ENCODE results near the gene R3HCC1L. TPM values are rescaled to one million over a fixed set of nuclear protein-coding genes. Genes with fewer than 3 reads are reported as not detected.

Gene R3HCC1L
- total and polyA plus RNA-seq, 10 of the 15 experiments (the other 5 are each of a cell fraction or from before 2014, with no cell fraction given) = 11.3 to 20.3 (median 15.3) TPM

DNA sequence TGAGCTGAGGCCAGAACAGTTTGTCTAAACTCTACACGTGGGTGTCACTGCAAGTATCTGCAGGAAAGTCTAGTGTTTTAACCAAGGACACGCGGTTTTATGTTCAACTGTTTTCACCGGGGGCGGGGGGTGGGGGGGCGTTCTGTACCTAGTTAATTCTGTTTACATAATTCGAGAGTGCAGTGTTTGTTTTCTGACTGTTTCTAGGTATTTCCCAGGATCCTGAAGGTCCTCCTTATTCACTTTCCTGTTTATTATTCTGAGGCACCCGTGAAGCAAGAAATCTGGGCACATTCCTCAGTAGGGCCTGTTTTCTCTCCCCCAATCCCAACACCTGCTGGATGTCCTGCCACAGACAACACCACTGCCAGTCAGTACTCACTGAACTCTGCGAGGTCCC, 125.9 kb downstream of the R3HCC1L start (continued):
- no peak for TF ChIP-seq ZNF384 (IDR thresholded peaks at IDR 0.05; ENCODE audit: borderline replicate concordance, low read depth, low read length)
- TF ChIP-seq, protein P1, sequence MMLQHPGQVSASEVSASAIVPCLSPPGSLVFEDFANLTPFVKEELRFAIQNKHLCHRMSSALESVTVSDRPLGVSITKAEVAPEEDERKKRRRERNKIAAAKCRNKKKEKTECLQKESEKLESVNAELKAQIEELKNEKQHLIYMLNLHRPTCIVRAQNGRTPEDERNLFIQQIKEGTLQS (IDR thresholded peaks at IDR 0.05; ENCODE audit: borderline replicate concordance, extremely low read depth, low read depth, low read length) = no peak
- no peak for TF ChIP-seq SUPT20H (IDR thresholded peaks at IDR 0.05; ENCODE audit: borderline replicate concordance, control insufficient read depth, low read depth, low read length)
- no peak for TF ChIP-seq KDM1A (IDR thresholded peaks at IDR 0.05; ENCODE audit: borderline replicate concordance)
- TF ChIP-seq TARDBP (IDR thresholded peaks at IDR 0.05; ENCODE audit: borderline replicate concordance) = no peak
- TF ChIP-seq MXI1 (IDR thresholded peaks at IDR 0.05; ENCODE audit: low read depth, low read length) = no peak
- TF ChIP-seq RELA (IDR thresholded peaks at IDR 0.05; ENCODE audit: borderline replicate concordance, partially characterized antibody) = no peak

DNA sequence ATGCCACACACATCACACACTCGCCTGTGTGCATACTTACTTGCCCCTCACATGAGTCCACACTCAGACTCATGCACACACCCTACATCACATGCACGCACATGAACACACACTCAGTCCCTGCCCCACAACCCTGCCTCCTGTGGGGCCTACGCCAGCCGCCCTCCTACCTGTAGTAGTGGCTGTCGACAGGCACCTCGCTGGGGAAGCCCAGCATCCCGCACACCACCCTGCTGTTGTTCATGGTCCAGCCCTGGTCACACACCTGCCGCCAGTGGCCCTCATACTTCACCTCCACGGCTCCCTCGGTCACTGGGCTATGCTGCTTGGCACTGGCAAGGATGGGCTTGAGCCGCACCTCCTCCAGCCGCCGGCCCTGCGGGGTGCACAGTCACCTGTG, 126.3 kb downstream of the R3HCC1L start:
- Histone ChIP-seq H3K9ac (ENCODE audit: control insufficient read depth, insufficient read depth, low read length) (no peak overlapping the region), H3K27ac (ENCODE audit: control insufficient read depth, insufficient read depth) (no peak overlapping the region), H3K27me3 (replicated peaks in 1 of 2; ENCODE audit: control insufficient read depth in 2 of 2, insufficient read depth in 2 of 2, low read length in 1 of 2) (no peaks in the 10 kb centered on the region), H4K20me1 (ENCODE audit: control insufficient read depth, insufficient read depth) (no peaks in the 10 kb centered on the region), H3K4me1 (ENCODE audit: control insufficient read depth, insufficient read depth, low read length) (no peaks in the 10 kb centered on the region), H3K4me2 (ENCODE audit: control insufficient read depth, insufficient read depth) (no peak overlapping the region), H3K36me3 (ENCODE audit: control insufficient read depth in 2 of 2, insufficient read depth in 2 of 2, low read length in 1 of 2) (peaks cover 0 to 5% of the 10 kb centered on the region in 2 experiments; a peak in 1 of 4 replicates), H3K79me2 (ENCODE audit: control insufficient read depth, insufficient read depth, low read length) (no peaks in the 10 kb centered on the region), H3K9me3 (replicated peaks; ENCODE audit: control insufficient read depth, insufficient read depth, low read length) (no peaks in the 10 kb centered on the region), H2AFZ (ENCODE audit: control insufficient read depth, low read depth, low read length) (no peak overlapping the region), H3K4me3 (no peak overlapping the region)
- ChIA-PET RAD21 (ENCODE audit: unreplicated experiment) (no interaction called here), POLR2A (no interaction called here), CTCF (no interaction called here), SMC1A (ENCODE audit: uncharacterized antibody, unreplicated experiment) (no interaction called here)
- intact Hi-C loops (cut with micrococcal nuclease; ENCODE audit: unreplicated experiment) = no loop called here
- FAIRE-seq (no peak), ATAC-seq (no peak), DNase-seq (ENCODE audit: low read depth, low spot score) (no peak)
- in situ Hi-C loops (cut with MboI) = no loop called here
- 77% methylated on average over 14 of the region's 14 CpGs for WGBS (ENCODE audit: insufficient coverage, insufficient replicate concordance, low lambda C conversion rate, missing lambda C conversion rate)
- no TSS peak for BruUV-seq (replicated peaks)
- no peak for TF ChIP-seq SUPT20H (IDR thresholded peaks at IDR 0.05; ENCODE audit: borderline replicate concordance, control insufficient read depth, low read depth, low read length)
- no peak for TF ChIP-seq POLR2AphosphoS5 (IDR thresholded peaks at IDR 0.05; ENCODE audit: low read length)
- no peak for TF ChIP-seq SUZ12 (IDR thresholded peaks at IDR 0.05; ENCODE audit: unreplicated experiment)
- TF ChIP-seq EGR1 (IDR thresholded peaks at IDR 0.05; ENCODE audit: borderline replicate concordance in 1 of 2, low read depth in 2 of 2, low read length in 2 of 2) = no peak
- TF ChIP-seq CREM (IDR thresholded peaks at IDR 0.05; ENCODE audit: low read depth) = no peak
- no peak for TF ChIP-seq ETV6 (conservative IDR thresholded peaks at IDR 0.05 in 1 of 2, IDR thresholded peaks at IDR 0.05 in 1 of 2; ENCODE audit: borderline replicate concordance in 1 of 2, low read depth in 1 of 2)
- TF ChIP-seq MXI1 (IDR thresholded peaks at IDR 0.05; ENCODE audit: low read depth, low read length) = no peak
- TF ChIP-seq, protein P2, sequence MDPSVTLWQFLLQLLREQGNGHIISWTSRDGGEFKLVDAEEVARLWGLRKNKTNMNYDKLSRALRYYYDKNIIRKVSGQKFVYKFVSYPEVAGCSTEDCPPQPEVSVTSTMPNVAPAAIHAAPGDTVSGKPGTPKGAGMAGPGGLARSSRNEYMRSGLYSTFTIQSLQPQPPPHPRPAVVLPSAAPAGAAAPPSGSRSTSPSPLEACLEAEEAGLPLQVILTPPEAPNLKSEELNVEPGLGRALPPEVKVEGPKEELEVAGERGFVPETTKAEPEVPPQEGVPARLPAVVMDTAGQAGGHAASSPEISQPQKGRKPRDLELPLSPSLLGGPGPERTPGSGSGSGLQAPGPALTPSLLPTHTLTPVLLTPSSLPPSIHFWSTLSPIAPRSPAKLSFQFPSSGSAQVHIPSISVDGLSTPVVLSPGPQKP (IDR thresholded peaks at IDR 0.05; ENCODE audit: low read depth, low read length) = no peak
- no peak for TF ChIP-seq PAX8 (IDR thresholded peaks at IDR 0.05)
- TF ChIP-seq SMAD5 (IDR thresholded peaks at IDR 0.05; ENCODE audit: low read depth) = no peak
- TF ChIP-seq YBX1 (IDR thresholded peaks at IDR 0.05) = no peak
- no peak for TF ChIP-seq IRF4 (IDR thresholded peaks at IDR 0.05; ENCODE audit: low read depth, low read length)
- no peak for TF ChIP-seq PML (IDR thresholded peaks at IDR 0.05; ENCODE audit: low read length)
- no peak for TF ChIP-seq BHLHE40 (IDR thresholded peaks at IDR 0.05; ENCODE audit: borderline replicate concordance in 1 of 2, low read depth in 2 of 2, low read length in 1 of 2)
- TF ChIP-seq, protein P3, sequence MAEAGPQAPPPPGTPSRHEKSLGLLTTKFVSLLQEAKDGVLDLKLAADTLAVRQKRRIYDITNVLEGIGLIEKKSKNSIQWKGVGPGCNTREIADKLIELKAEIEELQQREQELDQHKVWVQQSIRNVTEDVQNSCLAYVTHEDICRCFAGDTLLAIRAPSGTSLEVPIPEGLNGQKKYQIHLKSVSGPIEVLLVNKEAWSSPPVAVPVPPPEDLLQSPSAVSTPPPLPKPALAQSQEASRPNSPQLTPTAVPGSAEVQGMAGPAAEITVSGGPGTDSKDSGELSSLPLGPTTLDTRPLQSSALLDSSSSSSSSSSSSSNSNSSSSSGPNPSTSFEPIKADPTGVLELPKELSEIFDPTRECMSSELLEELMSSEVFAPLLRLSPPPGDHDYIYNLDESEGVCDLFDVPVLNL (IDR thresholded peaks at IDR 0.05; ENCODE audit: low read depth, low read length) = no peak
- TF ChIP-seq STAT3 (IDR thresholded peaks at IDR 0.05; ENCODE audit: low read depth, low read length) = no peak
- TF ChIP-seq RAD21 (IDR thresholded peaks at IDR 0.05; ENCODE audit: insufficient read depth, low read depth, low read length) = no peak
- TF ChIP-seq NR2C1 (IDR thresholded peaks at IDR 0.05) = no peak
